GM12872 (cell line): ENCODE measurements around the gene ADGRG3.

Source experiments
- CTCF ChIP-seq: IDR thresholded peaks from 3 replicates; pipeline ENCODE4 v1.5.1; 2011; ENCODE audit warnings: low read depth, mild to moderate bottlenecking, low read length, moderate library complexity; ENCODE audit not compliant: insufficient read depth

Gene ADGRG3

GRCh38 chr16:57623251-57624043 lies 44.7 kb upstream of the ADGRG3 start:
- TF ChIP-seq CTCF = no peak

- no peak for TF ChIP-seq CTCF
Observed at GRCh38 chr16:57624044-57624688, 43.9 kb upstream of the ADGRG3 start.

GRCh38 chr16:57624806-57625500 lies 43.2 kb upstream of the ADGRG3 start:
- TF ChIP-seq CTCF = no peak

- no peak for TF ChIP-seq CTCF
Observed at GRCh38 chr16:57626420-57627170, 41.5 kb upstream of the ADGRG3 start.

- no peak for TF ChIP-seq CTCF
Observed at GRCh38 chr16:57627184-57627871, 40.8 kb upstream of the ADGRG3 start.

- no peak for TF ChIP-seq CTCF
Observed at GRCh38 chr16:57628008-57628781, 39.9 kb upstream of the ADGRG3 start, which contains the start of gene ADGRG1. ADGRG1 (plus strand) TSS chr16:57628630; CDS start chr16:57650288, 21,658 bp downstream.
